ENCODE measurements around the gene ADORA2A. TPM values are rescaled to one million over a fixed set of nuclear protein-coding genes. Genes with fewer than 3 reads are reported as not detected.

ADORA2A gene
- total RNA-seq, 1 donor from 2014 or later, result not detected

GRCh38 chr22:24460418-24461089 is 33.2 kb downstream of the ADORA2A start:
- no peak for TF ChIP-seq CTCF (conservative IDR thresholded peaks at IDR 0.05; ENCODE audit: low read depth, low read length)
- no peak for DNase-seq (ENCODE audit: low read depth)
- no peak overlapping the region for H3K4me3 ChIP-seq (ENCODE audit: low read depth, low read length)

- DNase-seq (ENCODE audit: low read depth), result no peak
- TF ChIP-seq CTCF (conservative IDR thresholded peaks at IDR 0.05; ENCODE audit: low read depth, low read length), result no peak
- no peak overlapping the region for H3K4me3 ChIP-seq (ENCODE audit: low read depth, low read length)
Measured at GRCh38 chr22:24463071-24463760, 35.8 kb downstream of the ADORA2A start.

- no peak for DNase-seq (ENCODE audit: low read depth)
- H3K4me3 ChIP-seq (ENCODE audit: low read depth, low read length), result no peak overlapping the region
- no peak for TF ChIP-seq CTCF (conservative IDR thresholded peaks at IDR 0.05; ENCODE audit: low read depth, low read length)
Measured at GRCh38 chr22:24465566-24465965, 38.2 kb downstream of the ADORA2A start.

- TF ChIP-seq CTCF (conservative IDR thresholded peaks at IDR 0.05; ENCODE audit: low read depth, low read length), result no peak
- no peak overlapping the region for H3K4me3 ChIP-seq (ENCODE audit: low read depth, low read length)
- no peak for DNase-seq (ENCODE audit: low read depth)
Measured at GRCh38 chr22:24465975-24466374, 38.6 kb downstream of the ADORA2A start.

GRCh38 chr22:24466716-24467328 is 39.4 kb downstream of the ADORA2A start:
- no peak for DNase-seq (ENCODE audit: low read depth)

GRCh38 chr22:24467340-24467739 is 39.9 kb downstream of the ADORA2A start:
- no peak for TF ChIP-seq CTCF (conservative IDR thresholded peaks at IDR 0.05; ENCODE audit: low read depth, low read length)
- H3K4me3 ChIP-seq (ENCODE audit: low read depth, low read length), result no peak overlapping the region
- no peak for DNase-seq (ENCODE audit: low read depth)

More at GRCh38 chr22:24466716-24467328, 39.4 kb downstream of the ADORA2A start:
- no peak overlapping the region for H3K4me3 ChIP-seq (ENCODE audit: low read depth, low read length)
- no peak for TF ChIP-seq CTCF (conservative IDR thresholded peaks at IDR 0.05; ENCODE audit: low read depth, low read length)
